ES-I3 (cell line): Measurements from ENCODE around the gene ATP11B.
A peak's percentile ranks its signal among the peaks of the same experiment; 100 is the strongest.
"Not testable (repeated sequence)": the region's sequence is repeated elsewhere in the genome, so short reads cannot be mapped to it uniquely, and the experiment has no call there.

Experiments used
- H3K36me3 ChIP-seq: 2 replicates; pipeline ENCODE4 v1.6.1; 2013; ENCODE audit warnings: mild to moderate bottlenecking, low read length, control low read depth, moderate library complexity; ENCODE audit not compliant: insufficient read depth
- H3K4me1 ChIP-seq: 2 replicates; pipeline ENCODE4 v1.6.1; 2013; ENCODE audit warnings: mild to moderate bottlenecking, control low read depth, low read length; ENCODE audit not compliant: insufficient read depth
- H3K9ac ChIP-seq: 2 replicates; pipeline ENCODE4 v1.6.1; 2013; ENCODE audit warnings: low read depth, mild to moderate bottlenecking, low read length, moderate library complexity
- H3K9me3 ChIP-seq: 2 replicates; pipeline ENCODE4 v1.6.1; 2013; ENCODE audit warnings: mild to moderate bottlenecking, low read length, moderate library complexity; ENCODE audit not compliant: control insufficient read depth, insufficient read depth

ATP11B gene

DNA sequence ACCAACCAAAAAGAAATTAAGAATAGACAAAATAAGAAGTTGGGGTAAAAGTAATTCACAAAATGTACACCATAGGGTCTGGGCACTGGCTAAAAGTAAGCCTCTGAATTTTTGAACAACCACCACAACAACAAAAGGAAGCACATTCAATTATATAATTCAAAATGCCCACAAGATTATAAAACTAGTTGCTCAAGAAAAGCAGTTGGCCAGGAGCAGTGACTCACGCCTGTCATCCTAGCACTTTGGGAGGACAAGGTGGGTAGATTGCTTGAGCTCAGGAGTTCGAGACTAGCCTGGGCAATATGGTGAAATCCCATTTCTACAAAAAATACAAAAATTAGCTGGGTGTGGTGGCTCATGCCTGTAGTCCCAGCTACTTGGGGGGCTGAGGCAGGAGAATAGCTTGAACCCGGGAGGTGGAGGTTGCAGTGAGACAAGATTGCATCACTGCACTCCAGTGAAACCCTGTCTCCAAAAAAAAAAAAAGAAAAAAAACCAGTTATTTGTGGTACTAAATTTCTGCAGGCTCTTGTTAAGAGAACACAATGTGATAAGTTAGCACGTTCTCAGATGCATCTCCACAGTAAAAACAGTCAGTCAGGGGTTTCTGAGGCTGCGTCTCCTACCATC lies 6.6 kb upstream of the ATP11B start:
- H3K36me3 ChIP-seq = no peaks in the 10 kb centered on the region
- H3K9ac ChIP-seq = no peak overlapping the region
- no peaks in the 10 kb centered on the region for H3K4me1 ChIP-seq
- no peaks in the 10 kb centered on the region for H3K9me3 ChIP-seq

DNA sequence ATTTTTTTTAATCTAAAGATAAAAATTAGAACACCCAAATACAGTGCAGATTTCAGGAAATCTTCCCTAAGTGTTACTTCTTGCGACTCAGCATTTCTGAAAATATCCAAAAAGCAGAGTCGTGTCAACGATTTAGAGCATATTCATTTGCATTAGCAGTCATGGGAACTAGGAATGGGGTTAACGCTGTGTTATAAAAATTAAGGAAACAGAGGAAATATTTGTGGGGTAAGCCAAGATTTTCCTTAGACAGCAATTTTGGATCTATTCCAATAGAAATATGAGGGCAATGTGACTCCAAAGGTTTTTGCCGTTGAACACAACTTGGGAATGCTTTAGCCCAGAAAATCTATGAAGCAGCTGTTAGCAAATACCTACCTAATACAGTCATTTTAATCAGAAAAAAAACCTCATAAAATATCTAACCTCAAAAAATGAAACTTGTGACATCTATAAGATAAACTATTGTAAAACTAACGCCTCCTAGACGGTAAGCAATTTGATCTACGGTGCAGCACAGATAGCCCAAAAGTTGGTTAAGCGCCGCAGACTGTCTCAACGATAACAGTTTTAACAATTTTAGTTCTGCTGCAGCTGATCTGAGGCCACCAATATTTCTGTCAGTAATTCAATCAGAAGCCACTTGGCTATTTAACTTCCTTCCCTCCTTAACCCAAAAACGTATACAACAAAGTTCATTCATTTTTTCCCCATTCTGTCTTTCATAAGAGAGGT lies 5.8 kb upstream of the ATP11B start:
- H3K9ac ChIP-seq = no peak overlapping the region
- H3K4me1 ChIP-seq = no peaks in the 10 kb centered on the region
- H3K9me3 ChIP-seq = no peaks in the 10 kb centered on the region
- no peaks in the 10 kb centered on the region for H3K36me3 ChIP-seq

DNA sequence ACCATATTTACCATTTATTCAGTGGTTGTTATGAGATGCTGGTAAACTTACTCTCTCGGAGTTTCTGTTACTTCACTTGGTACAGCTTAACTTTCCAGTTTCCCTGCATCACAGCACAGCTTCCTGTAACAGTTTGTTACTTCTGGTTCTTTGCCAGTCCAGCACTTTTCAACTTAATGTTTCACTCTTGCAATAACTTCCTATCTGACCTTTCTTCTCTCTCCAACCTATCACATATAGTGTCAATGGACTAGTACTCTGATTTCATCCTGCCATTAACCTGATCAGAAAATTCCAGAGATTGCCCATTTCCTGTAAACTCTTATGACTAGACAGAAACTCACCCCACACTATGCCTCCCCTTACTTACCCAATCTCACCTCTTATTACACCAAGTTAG lies 3.9 kb upstream of the ATP11B start:
- H3K4me1 ChIP-seq = no peaks in the 10 kb centered on the region
- H3K9ac ChIP-seq = no peak overlapping the region
- no peaks in the 10 kb centered on the region for H3K9me3 ChIP-seq
- no peaks in the 10 kb centered on the region for H3K36me3 ChIP-seq

DNA sequence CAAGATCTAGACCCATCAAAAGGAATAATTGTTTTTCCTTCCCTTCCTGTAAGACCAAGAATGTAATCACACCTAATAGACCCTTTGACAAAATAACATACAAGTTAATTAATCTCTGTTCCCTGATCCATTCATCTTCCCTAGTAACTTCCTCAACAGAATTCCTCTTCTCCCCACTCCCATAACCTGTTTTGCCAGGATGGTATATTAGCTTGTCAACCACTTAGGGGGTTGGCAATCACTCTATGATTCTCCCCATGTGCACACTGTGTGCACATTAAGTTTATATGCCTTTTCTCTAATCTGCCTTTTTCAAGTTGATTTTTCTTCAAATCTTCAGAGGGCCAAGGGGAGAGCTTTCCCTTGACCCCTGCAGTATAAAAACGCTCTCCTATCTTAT lies 2.7 kb upstream of the ATP11B start:
- Histone ChIP-seq H3K9me3 (no peaks in the 10 kb centered on the region), H3K36me3 (no peaks in the 10 kb centered on the region), H3K4me1 (peaks cover 7% of the 10 kb centered on the region; the same call in 1 of the 2 replicates), H3K9ac (no peak overlapping the region)

DNA sequence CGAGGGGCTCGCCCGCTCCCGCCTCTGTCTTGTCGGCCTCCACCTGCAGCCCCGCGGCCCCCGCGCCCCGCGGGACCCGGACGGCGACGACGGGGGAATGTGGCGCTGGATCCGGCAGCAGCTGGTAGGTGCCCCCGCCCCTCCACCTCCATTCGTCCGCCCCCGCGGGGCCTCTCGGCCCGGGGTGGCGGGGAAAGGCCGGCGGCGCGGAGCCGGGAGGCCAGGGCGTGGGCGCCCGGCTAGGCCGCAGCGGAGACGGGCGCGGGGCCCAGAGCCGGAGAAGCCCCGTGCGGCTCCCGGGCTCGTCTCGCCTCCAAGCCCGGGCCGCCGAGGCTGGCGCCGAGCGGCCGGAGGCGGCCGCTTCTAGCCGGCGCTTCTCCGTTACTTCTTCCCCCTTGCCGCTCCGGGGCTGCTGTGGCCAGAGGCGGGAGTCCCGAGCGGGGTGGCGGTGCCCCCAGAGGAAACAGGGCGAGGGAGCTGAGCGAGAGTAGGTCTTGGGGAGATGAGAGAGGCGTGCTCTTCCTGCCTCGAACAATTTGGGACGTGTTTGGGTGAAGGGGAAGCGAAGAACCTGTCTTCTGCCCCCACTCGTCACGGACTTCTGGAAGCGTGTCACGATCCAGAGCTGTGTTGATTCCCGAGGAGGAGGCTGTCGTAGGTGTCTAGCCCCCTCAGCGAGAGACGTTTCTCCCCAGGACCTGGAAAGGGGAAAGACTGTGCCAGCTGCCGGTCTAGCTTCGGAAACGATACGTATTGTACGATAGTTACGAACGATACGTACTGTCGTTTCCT lies 555 bp downstream of the ATP11B start:
- peak overlapping the region; percentile 83 for H3K9ac ChIP-seq
- no peaks in the 10 kb centered on the region for H3K36me3 ChIP-seq
- no peaks in the 10 kb centered on the region for H3K9me3 ChIP-seq
- peaks cover 7% of the 10 kb centered on the region; the same call in 1 of the 2 replicates for H3K4me1 ChIP-seq

DNA sequence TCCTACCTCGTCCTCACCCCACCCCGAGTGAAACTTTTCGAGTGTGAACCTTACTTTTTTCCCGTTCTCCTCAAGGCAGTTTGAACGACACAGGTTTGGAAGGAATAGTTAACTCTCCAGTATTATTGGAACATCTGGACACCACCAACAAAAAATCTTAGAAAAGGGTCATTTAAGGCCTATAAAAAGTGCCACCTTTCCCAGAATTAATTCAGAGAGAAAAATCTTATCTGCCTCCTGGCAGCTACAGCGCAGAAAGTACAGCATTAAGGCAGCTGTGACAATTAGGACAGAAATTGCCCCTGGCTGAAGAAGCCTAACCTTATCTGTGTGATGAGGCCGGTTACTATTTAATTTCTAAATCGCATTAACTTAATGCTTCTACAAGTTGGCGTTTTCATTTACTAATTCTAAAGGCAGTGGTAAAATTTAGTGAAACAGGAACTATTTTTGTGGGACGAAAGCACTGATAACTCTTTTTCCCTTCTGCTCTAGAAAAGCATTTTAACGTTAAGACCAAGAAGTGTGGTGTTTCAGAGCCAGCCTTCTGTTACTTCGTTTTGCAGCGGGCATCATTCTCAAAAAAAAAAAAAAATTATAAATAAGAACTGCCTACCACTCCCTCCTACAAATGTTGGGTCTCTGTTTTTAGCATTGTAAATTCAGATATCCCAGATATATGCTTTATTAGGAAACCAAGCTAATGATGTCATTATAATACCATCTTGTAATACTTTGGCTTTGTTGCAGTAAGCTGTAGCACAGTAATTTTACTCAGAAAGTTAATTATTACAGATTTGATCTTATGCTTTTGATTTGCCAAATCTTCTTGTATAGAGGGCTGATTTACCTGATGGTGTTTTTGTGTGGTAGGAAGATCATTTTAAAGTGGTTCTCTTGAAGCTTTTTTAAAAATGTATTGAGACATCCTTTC lies 1.4 kb downstream of the ATP11B start:
- Histone ChIP-seq H3K9ac (peak overlapping the region; percentile 83), H3K9me3 (no peaks in the 10 kb centered on the region), H3K36me3 (no peaks in the 10 kb centered on the region), H3K4me1 (peaks cover 7% of the 10 kb centered on the region; the same call in 1 of the 2 replicates)

DNA sequence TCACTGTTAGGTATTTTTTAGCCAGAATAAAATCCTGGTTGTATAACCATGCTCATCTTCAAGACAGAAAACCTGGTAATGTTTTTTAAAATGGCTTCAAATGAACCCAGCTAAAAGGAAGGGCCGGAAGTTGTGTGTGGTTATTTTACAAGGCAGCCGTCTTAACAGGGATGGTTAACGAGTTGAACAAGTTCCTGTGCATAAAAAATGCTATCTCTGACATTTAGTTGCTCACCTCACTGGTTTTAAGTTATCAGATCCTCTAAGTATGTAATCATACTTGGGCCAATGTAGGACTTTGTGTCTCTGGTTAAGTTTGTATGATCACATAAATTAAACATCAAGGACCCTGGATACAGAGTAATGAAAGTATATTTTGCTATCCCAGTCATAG lies 2.1 kb downstream of the ATP11B start:
- H3K4me1 ChIP-seq = peaks cover 7% of the 10 kb centered on the region; the same call in 1 of the 2 replicates
- H3K36me3 ChIP-seq = no peaks in the 10 kb centered on the region
- no peaks in the 10 kb centered on the region for H3K9me3 ChIP-seq
- 0 out of 2 replicates have a peak overlapping the region, but pooled peaks have one; percentile 83 for H3K9ac ChIP-seq

DNA sequence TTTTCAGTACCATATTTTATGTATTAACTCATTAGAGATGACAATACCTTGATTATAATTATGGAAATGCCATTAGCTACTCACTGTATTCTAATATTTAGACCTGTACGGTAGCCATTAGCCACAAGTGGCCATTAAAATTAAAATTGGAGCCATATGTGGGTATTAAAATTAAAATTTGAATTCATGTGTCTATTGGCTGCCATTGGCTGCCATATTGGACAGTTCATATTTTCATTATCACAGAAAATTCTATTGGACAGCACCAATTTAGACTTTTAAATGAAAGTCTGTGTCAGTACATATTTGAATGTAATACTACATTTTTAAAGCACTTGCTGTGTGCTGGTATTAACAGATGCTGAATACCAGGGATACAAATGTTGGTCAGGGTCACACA lies 3.0 kb downstream of the ATP11B start:
- no peaks in the 10 kb centered on the region for H3K9me3 ChIP-seq
- peaks cover 7% of the 10 kb centered on the region; the same call in 1 of the 2 replicates for H3K4me1 ChIP-seq
- no peak overlapping the region for H3K9ac ChIP-seq
- no peaks in the 10 kb centered on the region for H3K36me3 ChIP-seq

DNA sequence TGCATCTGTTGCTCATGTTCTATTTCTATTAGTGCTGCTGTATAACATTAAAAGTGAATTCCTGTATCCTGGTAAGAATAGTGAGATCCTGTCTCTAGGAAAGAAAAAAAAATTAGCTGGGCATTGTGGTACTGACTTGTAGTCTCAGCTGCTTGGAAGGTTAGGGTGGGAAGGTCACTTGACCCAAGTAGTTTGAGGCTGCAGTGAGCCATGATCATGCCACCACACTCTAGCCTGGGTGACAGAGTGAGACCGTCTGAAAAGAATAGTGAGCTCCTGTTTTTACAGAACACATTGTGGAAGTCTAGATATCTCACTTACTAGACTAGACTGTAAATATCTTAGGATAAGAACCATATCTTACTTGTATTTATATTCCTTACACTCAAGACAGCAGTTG lies 4.6 kb downstream of the ATP11B start:
- peaks cover 17% of the 10 kb centered on the region; the same call in 1 of the 2 replicates for H3K4me1 ChIP-seq

DNA sequence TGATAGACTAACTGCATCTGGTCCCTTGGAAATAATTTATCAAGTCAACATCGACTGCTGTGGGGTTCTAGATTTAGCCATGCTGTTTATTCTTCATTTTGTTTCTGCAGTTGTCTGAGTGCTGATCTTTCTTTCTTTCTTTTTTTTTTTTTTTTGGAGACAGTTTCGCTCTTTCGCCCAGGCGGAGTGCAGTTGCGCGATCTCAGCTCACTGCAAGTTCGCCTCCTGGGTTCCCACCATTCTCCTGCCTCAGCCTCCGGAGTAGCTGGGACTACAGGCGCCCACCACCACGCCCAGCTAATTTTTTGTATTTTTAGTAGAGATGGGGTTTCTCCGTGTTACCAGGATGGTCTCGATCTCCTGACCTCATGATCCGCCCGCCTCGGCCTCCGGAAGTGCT lies 5.8 kb downstream of the ATP11B start:
- H3K36me3 ChIP-seq, H3K9ac ChIP-seq, H3K9me3 ChIP-seq: not testable (repeated sequence)
- peaks cover 21% of the 10 kb centered on the region; the same call in 1 of the 2 replicates for H3K4me1 ChIP-seq

More for the DNA sequence above, 4.6 kb downstream of the ATP11B start:
- Histone ChIP-seq H3K9ac (no peak overlapping the region), H3K36me3 (no peaks in the 10 kb centered on the region), H3K9me3 (no peaks in the 10 kb centered on the region)

DNA sequence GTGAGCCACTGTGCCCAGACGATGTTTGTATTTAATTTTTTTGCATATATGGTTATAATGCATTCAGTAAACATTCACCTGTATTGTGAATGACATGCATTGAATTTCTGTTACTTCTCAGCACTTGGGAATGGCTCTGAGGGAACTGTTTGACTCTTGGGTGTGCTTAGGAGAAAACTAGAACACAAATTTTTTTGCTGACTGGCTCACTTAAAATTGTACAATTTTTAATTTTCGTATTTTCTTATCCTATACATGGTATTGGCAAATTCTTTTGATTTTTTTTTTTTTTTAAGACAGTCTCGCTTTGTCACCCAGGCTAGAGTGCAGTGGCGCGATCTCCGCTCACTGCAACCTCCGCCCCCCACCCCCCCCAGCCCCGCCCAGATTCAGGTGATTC lies 7.2 kb downstream of the ATP11B start:
- H3K9me3 ChIP-seq = no peaks in the 10 kb centered on the region
- H3K36me3 ChIP-seq = no peaks in the 10 kb centered on the region
- peaks cover 14% of the 10 kb centered on the region; the same call in 1 of the 2 replicates for H3K4me1 ChIP-seq
- H3K9ac ChIP-seq = no peak overlapping the region

DNA sequence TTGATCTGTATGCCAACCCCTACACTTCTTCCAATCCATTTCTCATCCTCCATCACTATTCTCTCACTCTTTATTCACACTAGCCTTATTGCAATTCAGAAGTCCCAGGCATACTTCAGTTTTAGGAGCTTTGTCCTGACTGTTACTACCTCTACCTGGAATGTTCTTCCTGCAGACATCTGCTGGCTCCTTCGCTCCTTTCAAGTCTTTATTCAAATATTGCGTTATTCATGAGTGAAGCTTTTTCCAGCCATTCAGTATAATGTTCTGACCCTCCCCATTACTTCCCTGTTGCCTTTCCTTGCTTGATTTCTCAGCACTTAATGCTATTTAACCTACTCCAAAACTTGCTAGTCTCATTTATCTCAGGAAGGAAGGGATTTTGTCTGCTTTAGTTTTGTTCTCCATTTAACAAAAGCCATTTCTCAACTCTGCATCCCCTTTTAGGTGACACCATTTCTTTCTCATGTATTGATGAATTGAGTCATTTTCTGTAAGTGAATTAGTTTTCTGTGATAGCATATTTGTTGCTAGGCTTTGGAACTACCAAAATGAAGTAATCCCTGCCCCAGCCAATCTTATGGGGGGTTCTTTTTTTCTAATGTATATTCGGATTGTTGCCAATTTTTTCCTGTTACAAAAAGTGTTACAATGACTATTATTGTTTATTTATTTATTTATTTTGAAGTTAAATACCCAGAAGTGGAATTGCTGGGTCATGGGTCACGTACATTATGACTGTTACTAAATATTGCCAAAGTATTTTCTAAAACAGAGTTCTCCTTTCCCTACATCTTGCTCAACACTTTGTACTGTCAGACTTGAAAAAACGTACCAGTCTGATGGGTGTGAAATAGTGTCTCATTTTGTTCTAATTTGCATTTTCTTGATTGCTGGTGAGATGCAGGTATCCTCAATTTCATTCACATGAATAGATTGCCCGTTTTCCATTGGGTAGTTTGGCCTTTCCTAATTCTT lies 9.4 kb downstream of the ATP11B start:
- no peaks in the 10 kb centered on the region for H3K9me3 ChIP-seq
- peaks cover 14% of the 10 kb centered on the region; the same call in 1 of the 2 replicates for H3K4me1 ChIP-seq
- no peaks in the 10 kb centered on the region for H3K36me3 ChIP-seq
- no peak overlapping the region for H3K9ac ChIP-seq

DNA sequence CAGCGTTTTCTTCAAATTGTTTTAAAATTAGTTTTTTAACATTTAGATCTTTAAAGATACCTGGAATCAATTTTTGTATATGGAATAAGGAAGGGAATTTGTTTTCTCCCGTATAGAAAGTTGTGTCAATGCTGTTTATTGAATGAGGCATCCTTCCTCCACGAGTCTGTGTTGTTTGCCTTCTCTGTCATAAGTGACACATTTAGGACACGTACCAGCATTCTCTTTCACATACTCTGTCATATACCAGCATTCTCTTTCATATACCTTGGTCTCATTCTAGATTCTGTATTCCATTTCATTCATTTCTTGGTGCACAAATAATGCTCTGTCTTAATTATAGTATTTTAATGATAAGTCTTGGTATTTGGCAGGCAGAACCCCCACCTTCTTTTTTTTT lies 10.3 kb downstream of the ATP11B start:
- no peaks in the 10 kb centered on the region for H3K36me3 ChIP-seq
- H3K9me3 ChIP-seq = no peaks in the 10 kb centered on the region
- H3K4me1 ChIP-seq = peaks cover 14% of the 10 kb centered on the region; the same call in 1 of the 2 replicates
- no peak overlapping the region for H3K9ac ChIP-seq
